ENCODE data around the gene NPC1L1. TPM values are rescaled to one million over a fixed set of nuclear protein-coding genes. Genes with fewer than 3 reads are reported as not detected.

NPC1L1 gene
- total and polyA plus RNA-seq, 2 donors from 2014 or later, result 0.88 to 2.4 TPM

DNA sequence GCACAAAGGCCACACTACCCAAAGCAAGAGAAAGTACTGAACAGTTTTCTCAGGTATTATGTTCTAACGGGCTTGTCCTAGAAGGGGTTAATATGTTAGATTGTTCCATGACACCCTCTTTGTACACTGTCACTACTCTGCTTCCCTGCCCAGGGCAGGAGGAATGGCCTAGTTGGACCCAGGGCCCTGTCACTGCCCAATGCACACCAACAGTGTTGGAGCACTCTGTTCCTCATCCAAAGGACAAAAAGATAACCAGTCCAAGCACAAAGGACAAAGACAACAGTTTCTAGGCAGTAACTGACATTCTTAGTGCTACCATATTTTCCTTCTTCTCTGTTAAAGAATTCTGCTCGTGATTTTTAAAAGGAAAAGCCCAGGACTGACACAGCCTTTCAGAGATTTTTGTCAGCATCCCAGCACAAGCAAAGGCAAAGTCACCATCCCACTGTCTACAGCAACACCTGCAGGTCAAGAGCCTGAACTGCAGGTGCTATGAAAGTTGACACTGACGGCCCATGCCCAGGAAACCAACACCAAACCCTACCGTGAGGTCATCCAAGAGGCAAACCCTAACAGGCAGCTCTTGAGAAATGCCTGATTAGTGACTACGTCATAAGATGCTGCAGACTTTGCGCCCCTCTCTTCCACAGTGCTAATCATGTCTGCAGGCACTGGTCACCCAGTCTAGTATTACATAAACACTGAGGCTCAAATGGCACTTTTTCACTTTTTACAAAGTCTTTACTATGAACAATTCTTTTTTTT, 63.9 kb downstream of the NPC1L1 start:
- intact Hi-C loops (cut with DNase I), result loop anchor here (10.0 kb wide), 1 partner anchor 232 kb away; no protein-coding TSS in a partner anchor

DNA sequence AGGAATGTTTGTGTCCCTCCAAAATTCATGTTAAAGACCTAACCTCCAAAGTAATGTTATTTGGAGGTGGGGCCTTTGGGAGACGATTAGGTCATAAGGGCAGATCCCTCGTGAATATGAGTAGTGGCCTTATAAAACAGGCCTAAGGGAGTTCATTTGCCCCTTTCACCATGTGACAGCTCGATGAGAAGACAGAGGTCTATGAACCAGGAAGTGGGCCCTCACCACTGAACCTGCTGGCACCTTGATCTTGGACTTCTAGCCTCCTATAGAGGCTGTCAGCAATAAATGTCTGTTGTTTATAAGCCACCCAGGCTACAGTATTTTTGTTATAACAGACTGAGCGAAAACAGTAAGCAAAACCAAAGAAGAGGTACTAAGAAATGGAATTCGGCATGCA, 64.8 kb downstream of the NPC1L1 start:
- H3K9ac ChIP-seq (ENCODE audit: low read length in 3 of 3), result no peak overlapping the region

More for the DNA sequence above, 63.9 kb downstream of the NPC1L1 start:
- H3K27ac ChIP-seq (ENCODE audit: low read depth in 2 of 2, low read length in 2 of 2), result no peak overlapping the region
- TF ChIP-seq, protein P1, sequence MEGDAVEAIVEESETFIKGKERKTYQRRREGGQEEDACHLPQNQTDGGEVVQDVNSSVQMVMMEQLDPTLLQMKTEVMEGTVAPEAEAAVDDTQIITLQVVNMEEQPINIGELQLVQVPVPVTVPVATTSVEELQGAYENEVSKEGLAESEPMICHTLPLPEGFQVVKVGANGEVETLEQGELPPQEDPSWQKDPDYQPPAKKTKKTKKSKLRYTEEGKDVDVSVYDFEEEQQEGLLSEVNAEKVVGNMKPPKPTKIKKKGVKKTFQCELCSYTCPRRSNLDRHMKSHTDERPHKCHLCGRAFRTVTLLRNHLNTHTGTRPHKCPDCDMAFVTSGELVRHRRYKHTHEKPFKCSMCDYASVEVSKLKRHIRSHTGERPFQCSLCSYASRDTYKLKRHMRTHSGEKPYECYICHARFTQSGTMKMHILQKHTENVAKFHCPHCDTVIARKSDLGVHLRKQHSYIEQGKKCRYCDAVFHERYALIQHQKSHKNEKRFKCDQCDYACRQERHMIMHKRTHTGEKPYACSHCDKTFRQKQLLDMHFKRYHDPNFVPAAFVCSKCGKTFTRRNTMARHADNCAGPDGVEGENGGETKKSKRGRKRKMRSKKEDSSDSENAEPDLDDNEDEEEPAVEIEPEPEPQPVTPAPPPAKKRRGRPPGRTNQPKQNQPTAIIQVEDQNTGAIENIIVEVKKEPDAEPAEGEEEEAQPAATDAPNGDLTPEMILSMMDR (IDR thresholded peaks at IDR 0.05; ENCODE audit: borderline replicate concordance, extremely low read depth, insufficient read depth), result peak; percentile 98
- FAIRE-seq, result no peak
- peaks cover 0 to 5% (median 2%) of the 10 kb centered on the region in 3 donors for H3K4me1 ChIP-seq (ENCODE audit: control insufficient read depth in 2 of 3, insufficient read depth in 2 of 3, low read depth in 1 of 3, low read length in 3 of 3)
- no peaks in the 10 kb centered on the region for H3K27me3 ChIP-seq (ENCODE audit: control insufficient read depth, insufficient read depth, low read length)
- peak in 4 of 5 donors; percentile 73 to 84 (median 78) for DNase-seq
- H3K4me3 ChIP-seq (ENCODE audit: low read length in 3 of 3), result peak overlapping the region in 1 of 3 donors; percentile 30
- no peaks in the 10 kb centered on the region for H3K9me3 ChIP-seq (ENCODE audit: control insufficient read depth in 2 of 3, insufficient read depth in 1 of 3, low read length in 3 of 3)
- H3K36me3 ChIP-seq (ENCODE audit: control insufficient read depth in 2 of 3, insufficient read depth in 3 of 3, low read length in 3 of 3), result peaks cover 3 to 37% (median 9%) of the 10 kb centered on the region in 3 donors
- H3K9ac ChIP-seq (ENCODE audit: low read length in 3 of 3), result peak overlapping the region in 1 of 3 donors; percentile 0

DNA sequence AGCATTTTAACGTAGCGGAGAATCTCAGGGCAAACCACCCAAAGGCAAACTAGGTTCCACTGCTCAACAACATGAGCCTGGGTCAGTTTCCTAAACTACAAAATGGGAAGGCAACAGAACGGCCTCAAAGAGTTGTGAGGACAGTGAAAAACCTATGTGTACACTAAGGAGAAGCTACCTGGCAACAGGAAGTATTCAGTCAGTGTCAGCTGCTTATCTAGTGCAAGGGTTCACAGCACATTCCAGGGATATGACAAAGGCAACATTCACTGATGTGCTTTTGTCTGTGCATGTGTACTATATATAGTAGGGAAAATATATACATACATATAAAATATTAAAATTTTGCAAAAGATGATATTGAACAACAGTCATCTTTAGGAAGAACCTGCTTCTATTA, 67.8 kb downstream of the NPC1L1 start:
- no peaks in the 10 kb centered on the region for H3K27me3 ChIP-seq (ENCODE audit: control insufficient read depth, insufficient read depth, low read length)
- TF ChIP-seq, protein P1 (IDR thresholded peaks at IDR 0.05; ENCODE audit: borderline replicate concordance, extremely low read depth, insufficient read depth), result no peak
- peaks cover 0 to 19% (median 0%) of the 10 kb centered on the region in 3 donors for H3K36me3 ChIP-seq (ENCODE audit: control insufficient read depth in 2 of 3, insufficient read depth in 3 of 3, low read length in 3 of 3)
- H3K4me3 ChIP-seq (ENCODE audit: low read length in 3 of 3), result no peak overlapping the region
- H3K9me3 ChIP-seq (ENCODE audit: control insufficient read depth in 2 of 3, insufficient read depth in 1 of 3, low read length in 3 of 3), result no peaks in the 10 kb centered on the region
- DNase-seq (no peak), FAIRE-seq (no peak)
- no peak overlapping the region for H3K27ac ChIP-seq (ENCODE audit: low read depth in 2 of 2, low read length in 2 of 2)
- H3K9ac ChIP-seq (ENCODE audit: low read length in 3 of 3), result no peak overlapping the region
- intact Hi-C loops (cut with DNase I), result loop anchor here (10.0 kb wide), 1 partner anchor 228 kb away; no protein-coding TSS in a partner anchor
- peaks cover 0 to 32% (median 10%) of the 10 kb centered on the region in 3 donors for H3K4me1 ChIP-seq (ENCODE audit: control insufficient read depth in 2 of 3, insufficient read depth in 2 of 3, low read depth in 1 of 3, low read length in 3 of 3)

More for the DNA sequence above, 64.8 kb downstream of the NPC1L1 start:
- FAIRE-seq, result no peak
- Histone ChIP-seq H3K27me3 (ENCODE audit: control insufficient read depth, insufficient read depth, low read length) (no peaks in the 10 kb centered on the region), H3K36me3 (ENCODE audit: control insufficient read depth in 2 of 3, insufficient read depth in 3 of 3, low read length in 3 of 3) (peaks cover 0 to 33% (median 7%) of the 10 kb centered on the region in 3 donors), H3K4me3 (ENCODE audit: low read length in 3 of 3) (no peak overlapping the region), H3K9me3 (ENCODE audit: control insufficient read depth in 2 of 3, insufficient read depth in 1 of 3, low read length in 3 of 3) (no peaks in the 10 kb centered on the region), H3K4me1 (ENCODE audit: control insufficient read depth in 2 of 3, insufficient read depth in 2 of 3, low read depth in 1 of 3, low read length in 3 of 3) (peaks cover 0 to 12% (median 7%) of the 10 kb centered on the region in 3 donors), H3K27ac (ENCODE audit: low read depth in 2 of 2, low read length in 2 of 2) (no peak overlapping the region)
- no peak for DNase-seq
- intact Hi-C loops (cut with DNase I), result loop anchor here (10.0 kb wide), 1 partner anchor 232 kb away; no protein-coding TSS in a partner anchor
- TF ChIP-seq, protein P1 (IDR thresholded peaks at IDR 0.05; ENCODE audit: borderline replicate concordance, extremely low read depth, insufficient read depth), result no peak
